Smooth muscle cell of the brain vasculature (primary cell): ENCODE measurements around the gene THBS2.
"Not testable (repeated sequence)": the region's sequence is repeated elsewhere in the genome, so short reads cannot be mapped to it uniquely, and the experiment has no call there.

Experiments
- DNase-seq: peaks from one replicate; pipeline ENCODE4 v3.0.0-alpha.2; 2012; ENCODE audit warnings: low read depth, low spot score

The THBS2 gene

GRCh38 chr6:169231790-169232506 is 21.7 kb downstream of the THBS2 start:
- no peak for DNase-seq

- DNase-seq = no peak
Measured at GRCh38 chr6:169230946-169231789, 22.5 kb downstream of the THBS2 start.

DNA sequence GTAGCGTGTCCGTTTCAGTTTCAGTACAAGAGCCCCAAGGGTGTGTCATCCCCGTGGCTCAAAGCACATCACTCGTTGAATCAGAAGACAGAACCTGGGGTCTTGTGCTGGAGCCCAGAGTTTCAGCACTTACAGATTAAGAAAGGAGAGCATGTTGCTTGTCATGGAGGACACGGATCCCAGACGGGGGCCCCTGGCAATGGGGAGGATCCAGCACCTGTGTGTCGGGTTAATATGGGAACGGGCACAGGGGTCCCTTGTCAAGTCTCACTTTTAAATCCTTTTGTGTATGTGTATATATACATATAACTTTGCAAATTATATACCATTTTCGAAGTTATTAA is 23.4 kb downstream of the THBS2 start:
- DNase-seq = no peak

DNA sequence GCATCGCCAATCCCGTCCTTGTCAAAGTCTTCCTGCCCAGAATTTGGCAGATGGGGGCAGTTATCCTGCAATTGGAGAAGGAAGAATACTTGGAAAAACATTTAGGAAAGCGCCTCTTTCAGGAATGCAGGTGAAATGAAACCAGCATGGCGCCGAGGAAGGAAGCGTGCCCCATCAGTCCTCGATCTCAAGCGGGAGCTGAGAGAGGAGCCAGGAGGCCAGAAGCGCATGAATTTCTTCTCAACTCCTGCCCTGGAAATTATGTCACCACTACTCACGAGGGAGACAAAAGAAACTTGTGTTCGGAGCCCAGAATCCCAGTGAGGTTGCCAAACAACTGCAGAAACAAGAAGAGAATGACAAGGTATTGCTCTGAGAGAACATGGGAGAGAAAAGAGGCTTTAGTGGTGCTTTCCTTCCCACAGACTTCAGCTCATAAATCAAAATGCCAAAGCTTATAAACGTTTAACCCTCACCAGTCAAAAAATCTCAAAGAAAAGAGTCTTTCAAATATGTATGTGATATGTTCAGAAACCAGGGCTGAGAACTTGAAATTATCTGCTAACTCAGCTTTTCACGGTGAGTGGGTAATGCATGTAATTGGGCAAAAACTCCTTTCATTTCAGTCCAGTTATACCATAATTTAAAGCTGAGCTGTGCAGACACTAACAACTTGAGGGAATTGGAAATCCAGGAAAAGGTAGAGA is 23.9 kb downstream of the THBS2 start:
- DNase-seq = no peak

DNA sequence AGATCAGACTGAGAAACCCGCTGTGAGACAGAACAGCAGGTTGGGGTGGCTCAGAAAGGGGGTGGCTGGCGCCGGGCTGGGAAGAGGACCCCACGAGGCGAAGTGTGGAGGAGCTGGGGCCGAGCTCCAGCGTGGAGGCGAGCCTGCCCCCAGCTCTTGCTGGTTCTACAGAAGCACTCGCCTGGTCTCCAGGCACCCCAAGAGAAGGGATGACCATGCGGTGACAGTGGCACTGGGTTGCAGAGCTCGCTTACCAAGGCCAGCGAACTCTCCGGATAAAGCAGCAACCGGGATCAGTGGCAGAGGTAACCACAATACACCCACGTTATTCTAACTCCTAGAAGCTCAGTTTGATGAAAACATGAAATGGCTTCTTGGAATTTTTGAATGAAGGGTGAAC is 26.5 kb downstream of the THBS2 start:
- DNase-seq = no peak

DNA sequence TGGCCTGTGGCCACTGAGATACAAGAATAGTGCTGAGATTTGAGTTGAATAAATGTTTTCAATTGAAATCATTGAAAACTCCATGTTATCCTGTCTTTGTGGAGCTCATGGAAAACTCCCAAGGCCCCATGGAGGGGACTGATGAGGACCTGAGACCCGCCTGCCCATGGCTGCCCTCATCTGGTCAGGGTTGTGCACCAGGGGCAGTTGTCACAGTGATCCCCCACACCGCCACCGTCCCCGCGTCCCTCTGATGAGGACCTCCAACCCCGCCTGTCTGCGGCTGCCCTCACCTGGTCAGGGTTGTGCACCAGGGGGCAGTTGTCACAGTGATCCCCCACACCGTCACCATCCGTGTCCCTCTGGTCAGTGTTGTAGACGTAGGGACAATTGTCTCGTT is 27.8 kb downstream of the THBS2 start:
- no peak for DNase-seq

DNA sequence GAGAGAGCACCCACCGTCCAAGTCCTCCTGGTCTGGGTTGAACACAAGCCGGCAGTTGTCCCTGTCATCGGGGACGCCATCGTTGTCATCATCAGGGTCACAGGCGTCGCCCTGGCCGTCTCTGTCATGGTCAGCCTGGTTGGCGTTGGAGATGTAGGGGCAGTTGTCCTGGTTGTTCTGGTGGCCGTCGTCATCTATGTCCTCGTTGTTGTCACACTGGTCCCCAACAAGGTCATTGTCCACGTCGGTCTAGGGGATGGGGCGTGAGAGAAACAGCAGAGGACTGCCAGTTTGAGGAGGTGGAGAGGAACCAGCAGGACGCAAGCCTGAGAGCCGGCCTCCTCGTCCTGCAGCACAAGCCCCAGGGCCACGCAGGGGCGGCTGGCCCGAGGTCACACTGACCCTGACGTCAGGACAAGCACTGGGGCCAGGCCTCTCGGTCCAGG is 28.5 kb downstream of the THBS2 start:
- no peak for DNase-seq

- DNase-seq = no peak
Measured at GRCh38 chr6:169224716-169225115, 28.9 kb downstream of the THBS2 start.

GRCh38 chr6:169224185-169224695 is 29.4 kb downstream of the THBS2 start:
- DNase-seq = no peak

DNA sequence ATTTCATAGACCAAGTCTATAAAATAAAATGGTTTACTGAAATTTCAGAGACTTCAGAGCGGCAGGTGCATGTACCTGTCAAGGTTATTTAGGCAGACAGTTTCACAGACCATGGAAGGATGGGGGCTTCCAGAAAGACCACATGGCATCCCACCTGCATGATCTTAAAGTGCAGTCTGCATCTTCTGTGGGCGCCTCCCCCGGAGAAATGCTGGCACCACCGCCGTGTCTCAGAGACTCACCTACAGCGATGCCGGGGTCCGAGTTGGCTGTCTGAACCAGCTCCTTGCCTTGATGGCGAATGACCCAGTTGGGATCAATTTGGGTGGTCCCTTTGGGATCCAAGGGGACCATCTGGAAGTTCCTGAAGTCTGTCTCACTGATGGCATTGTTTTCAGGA is 30.6 kb downstream of the THBS2 start:
- no peak for DNase-seq

GRCh38 chr6:169222126-169222525 is 31.5 kb downstream of the THBS2 start:
- no peak for DNase-seq

GRCh38 chr6:169221264-169221663 is 32.4 kb downstream of the THBS2 start:
- no peak for DNase-seq

GRCh38 chr6:169220068-169220964 is 33.3 kb downstream of the THBS2 start:
- DNase-seq = no peak

DNA sequence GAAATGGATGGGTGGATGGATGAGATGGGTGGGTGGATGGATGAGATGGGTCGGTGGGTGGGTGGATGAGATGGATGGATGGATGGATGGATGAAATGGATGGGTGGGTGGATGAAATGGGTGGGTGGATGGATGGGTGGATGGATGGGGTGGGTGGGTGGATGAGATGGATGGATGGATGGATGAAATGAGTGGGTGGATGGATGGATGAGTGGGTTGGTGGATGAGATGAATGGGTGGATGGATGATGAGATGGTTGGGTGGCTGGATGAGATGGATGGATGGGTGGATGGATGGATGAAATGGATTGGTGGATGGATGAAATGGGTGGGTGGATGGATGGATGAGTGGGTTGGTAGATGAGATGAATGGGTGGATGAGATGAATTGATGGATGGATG is 35.7 kb downstream of the THBS2 start:
- DNase-seq = no peak

DNA sequence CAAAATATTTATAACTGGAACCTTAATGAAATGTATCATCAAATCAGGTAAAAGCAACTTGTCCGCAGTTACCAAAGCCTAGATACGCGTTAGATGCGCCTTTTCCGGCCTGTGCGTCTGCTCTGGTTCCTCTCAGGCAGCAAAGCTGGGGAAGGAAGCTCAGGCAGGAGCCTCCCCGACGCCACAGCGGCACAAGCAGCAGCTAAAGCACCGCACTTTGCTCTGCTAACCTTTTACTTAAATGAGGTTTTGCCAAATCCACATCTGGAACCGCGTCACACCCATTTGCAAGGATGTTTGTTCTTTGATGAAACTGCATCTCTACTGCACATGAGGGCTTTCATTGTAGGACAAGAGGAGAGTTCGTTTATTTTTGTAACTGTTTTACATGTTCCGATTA is 36.8 kb downstream of the THBS2 start:
- no peak for DNase-seq

DNA sequence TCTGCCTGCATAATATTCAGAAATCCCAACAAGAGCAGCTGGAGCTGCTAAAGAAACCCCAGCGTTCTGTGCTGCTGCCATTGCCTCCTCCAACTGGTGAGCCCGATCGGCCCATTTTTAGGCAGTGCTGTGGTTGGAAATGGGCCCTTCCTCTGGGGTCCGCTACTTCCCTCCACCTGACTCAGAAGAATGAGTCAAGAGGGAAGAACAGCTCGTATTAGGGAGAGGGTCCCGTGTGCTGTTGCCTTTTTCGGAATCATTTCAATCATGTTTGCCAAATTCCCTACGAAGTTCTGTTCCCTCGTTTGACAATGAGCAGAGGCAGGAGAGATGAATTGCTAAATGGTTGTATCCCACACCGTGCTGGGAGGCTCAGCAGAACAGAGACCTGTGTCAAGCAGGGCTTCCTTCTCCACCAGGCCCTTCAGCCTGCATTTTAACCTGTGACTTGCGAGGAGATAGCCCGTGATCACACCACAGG is 38.4 kb downstream of the THBS2 start:
- no peak for DNase-seq

DNA sequence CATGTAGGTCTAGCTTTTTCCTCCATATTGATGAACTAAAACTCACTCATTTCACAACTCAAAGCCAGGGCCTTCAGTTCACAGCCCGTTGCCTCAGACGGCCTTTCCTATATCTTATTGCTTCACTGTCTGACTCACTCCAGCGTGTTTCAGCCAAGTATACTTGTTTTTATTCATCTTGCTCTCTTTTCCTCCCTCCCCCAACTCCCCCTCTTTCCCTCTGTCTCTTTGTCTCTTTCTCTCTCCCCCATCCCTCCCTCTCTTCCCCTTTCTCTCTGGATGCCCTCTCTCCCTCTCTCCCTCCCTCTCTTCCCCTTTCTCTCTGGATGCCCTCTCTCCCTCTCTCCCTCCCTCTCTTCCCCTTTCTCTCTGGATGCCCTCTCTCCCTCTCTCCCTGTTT is 38.9 kb downstream of the THBS2 start:
- not testable (repeated sequence) for DNase-seq

DNA sequence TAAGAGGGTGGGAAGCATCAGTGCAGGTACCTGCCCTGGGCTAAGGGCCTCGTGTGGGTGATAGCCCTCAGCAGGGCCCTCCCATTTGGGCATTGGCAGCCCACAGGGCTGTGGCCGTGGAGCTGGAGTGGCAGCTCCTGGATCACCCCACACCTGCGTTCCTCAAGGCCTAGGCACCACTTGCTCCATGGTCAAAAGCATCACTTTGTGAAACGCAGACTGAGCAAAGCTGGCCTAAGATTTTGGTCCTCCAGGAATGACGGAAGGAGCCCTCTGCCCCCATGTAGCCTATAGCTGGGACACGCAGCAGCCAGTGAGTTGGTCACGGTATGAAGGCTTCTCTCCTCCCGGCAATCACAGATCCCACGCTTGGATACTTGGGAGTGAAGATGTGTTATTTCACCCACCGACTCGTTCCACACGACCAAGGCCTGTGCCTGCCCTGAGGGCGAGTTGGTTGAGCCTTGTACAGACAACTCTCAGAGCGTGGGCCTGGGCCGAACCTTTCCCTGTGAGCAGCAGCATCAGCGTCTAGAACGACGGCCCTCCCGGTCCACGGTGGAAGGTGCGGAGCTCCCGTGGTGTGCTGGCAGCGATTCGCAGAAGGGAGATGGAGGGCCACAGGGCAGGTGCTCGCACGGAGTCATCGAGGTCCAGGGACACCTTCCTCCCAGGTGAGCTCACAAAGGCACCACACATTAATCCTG is 39.7 kb downstream of the THBS2 start:
- no peak for DNase-seq

GRCh38 chr6:169212897-169213813 is 40.5 kb downstream of the THBS2 start:
- DNase-seq = peak; percentile 76
